H1 (cell line): ENCODE results near the gene DENND1A. TPM values are rescaled to one million over a fixed set of nuclear protein-coding genes. Genes with fewer than 3 reads are reported as not detected.

Experiments
- CTCF ChIA-PET: fragments of 300-600 bp; sonication (Branson Sonifier 250); formaldehyde crosslinking; loops from one replicate; lab custom pipeline; 2021; ENCODE audit not compliant: partially characterized antibody; lab: Charles Lee
- POLR2A ChIA-PET: fragments of 300-600 bp; sonication (Branson Sonifier 250); formaldehyde crosslinking; loops from one replicate; lab custom pipeline; 2021; ENCODE audit warnings: inconsistent platforms; ENCODE audit not compliant: partially characterized antibody; lab: Charles Lee
- DNase-seq, 2 experiments: peaks; one replicate each; pipeline versions ENCODE4 v3.0.0 to v3.0.0-alpha.2; 2010 to 2022; ENCODE audit warnings: low spot score in 2 of 2, low read depth in 1 of 2, mixed read lengths in 1 of 2
- FAIRE-seq: peaks from 2 replicates; lab custom pipeline; 2011; peaks lifted over from hg19 to GRCh38; lab: Jason Lieb, UNC
- H2AFZ ChIP-seq: 2 replicates; pipeline ENCODE4 v1.8.1; 2012; ENCODE audit warnings: low read length, inconsistent platforms
- H2AK5ac ChIP-seq: 2 replicates; pipeline ENCODE4 v1.6.1; 2013; ENCODE audit warnings: low read depth, low read length
- H2BK120ac ChIP-seq: replicated peaks from 2 replicates; pipeline ENCODE3; 2013; ENCODE audit warnings: low read depth, low read length, inconsistent platforms
- H2BK12ac ChIP-seq: 2 replicates; pipeline ENCODE4 v1.6.1; 2013; ENCODE audit warnings: low read depth, low read length
- H2BK15ac ChIP-seq: 2 replicates; pipeline ENCODE4 v1.6.1; 2013; ENCODE audit warnings: low read length
- H2BK20ac ChIP-seq: 2 replicates; pipeline ENCODE4 v1.6.1; 2013; ENCODE audit warnings: low read length
- H2BK5ac ChIP-seq: 2 replicates; pipeline ENCODE4 v1.6.1; 2013; ENCODE audit warnings: low read depth, low read length
- H3K14ac ChIP-seq: 2 replicates; pipeline ENCODE4 v1.6.1; 2013; ENCODE audit warnings: inconsistent platforms; ENCODE audit not compliant: insufficient read length
- H3K18ac ChIP-seq: 2 replicates; pipeline ENCODE4 v1.6.1; 2013; ENCODE audit warnings: low read length; ENCODE audit errors: extremely low read depth
- H3K23ac ChIP-seq: 2 replicates; pipeline ENCODE4 v1.6.1; 2013; ENCODE audit warnings: inconsistent platforms; ENCODE audit not compliant: insufficient read length
- H3K23me2 ChIP-seq: 2 replicates; pipeline ENCODE4 v1.6.1; 2013; ENCODE audit warnings: low read depth, low read length
- H3K27ac ChIP-seq: 2 replicates; pipeline ENCODE4 v1.6.1; 2011; ENCODE audit warnings: low read depth, low read length, inconsistent platforms
- H3K27me3 ChIP-seq, 4 experiments: replicated peaks in 1 of 4; 1 replicate in 1 of 4; 2 replicates in 3 of 4; pipeline versions ENCODE4 v1.6.1 to v1.8.1; 2011 to 2013; ENCODE audit warnings: low read length in 3 of 4, mild to moderate bottlenecking in 3 of 4, inconsistent platforms in 2 of 4, mixed read lengths in 2 of 4, moderate library complexity in 1 of 4; ENCODE audit not compliant: control insufficient read depth in 3 of 4, insufficient read depth in 3 of 4; ENCODE audit errors: extremely low read depth in 1 of 4
- H3K36me3 ChIP-seq, 4 experiments: 2 replicates each; pipeline versions ENCODE4 v1.6.1 to v1.8.1; 2011 to 2013; ENCODE audit warnings: mild to moderate bottlenecking in 4 of 4, low read length in 3 of 4, moderate library complexity in 2 of 4, control low read depth in 1 of 4, inconsistent platforms in 1 of 4; ENCODE audit not compliant: insufficient read depth in 4 of 4, control insufficient read depth in 2 of 4
- H3K4ac ChIP-seq: replicated peaks from 2 replicates; pipeline ENCODE3; 2013; ENCODE audit warnings: low read length, low read depth, mixed read lengths, inconsistent platforms; ENCODE audit not compliant: insufficient read length
- H3K4me1 ChIP-seq, 4 experiments: replicated peaks in 1 of 4; 1 replicate in 1 of 4; 2 replicates in 3 of 4; pipeline versions ENCODE4 v1.6.1 to v1.8.1; 2011 to 2013; ENCODE audit warnings: low read length in 3 of 4, inconsistent platforms in 2 of 4, mixed read lengths in 1 of 4; ENCODE audit not compliant: insufficient read depth in 4 of 4, control insufficient read depth in 3 of 4
- H3K4me2 ChIP-seq, 2 experiments: 2 replicates each; pipeline versions ENCODE4 v1.6.1 to v1.8.1; 2011 to 2013; ENCODE audit warnings: low read depth in 2 of 2, low read length in 2 of 2, control low read depth in 1 of 2, inconsistent platforms in 1 of 2, mild to moderate bottlenecking in 1 of 2; ENCODE audit not compliant: insufficient read depth in 1 of 2
- H3K4me3 ChIP-seq, 4 experiments: fragments of 200-600, 300-600 bp in 1 of 4; sonication (generic), shearing (Covaris generic), sonication (Bioruptor Twin) in 1 of 4; 2 replicates each; pipeline versions ENCODE4 v1.5.1 to v1.8.1; 2011 to 2016; ENCODE audit warnings: low read length in 4 of 4, low read depth in 3 of 4, control low read depth in 2 of 4, inconsistent platforms in 2 of 4, mild to moderate bottlenecking in 2 of 4, mixed read lengths in 1 of 4, moderate library complexity in 1 of 4; ENCODE audit not compliant: insufficient read depth in 2 of 4; ENCODE audit errors: extremely low read depth in 1 of 4
- H3K56ac ChIP-seq: replicated peaks from 2 replicates; pipeline ENCODE3; 2013; ENCODE audit warnings: low read depth, mild to moderate bottlenecking, mixed read lengths, low read length, inconsistent platforms; ENCODE audit not compliant: insufficient read length
- H3K79me1 ChIP-seq: 2 replicates; pipeline ENCODE4 v1.6.1; 2013; ENCODE audit warnings: low read depth, low read length, control low read depth
- H3K79me2 ChIP-seq, 2 experiments: 2 replicates each; pipeline versions ENCODE4 v1.6.1 to v1.8.1; 2012 to 2013; ENCODE audit warnings: low read length in 2 of 2, mild to moderate bottlenecking in 2 of 2, inconsistent platforms in 1 of 2; ENCODE audit not compliant: insufficient read depth in 2 of 2, control insufficient read depth in 1 of 2
- H3K9ac ChIP-seq, 4 experiments: replicated peaks in 1 of 4; 1 replicate in 1 of 4; 2 replicates in 3 of 4; pipeline versions ENCODE4 v1.6.1 to v1.8.1; 2011 to 2013; ENCODE audit warnings: low read depth in 3 of 4, low read length in 3 of 4, control low read depth in 2 of 4, mild to moderate bottlenecking in 2 of 4, moderate library complexity in 2 of 4, inconsistent platforms in 1 of 4; ENCODE audit errors: extremely low read depth in 1 of 4
- H3K9me3 ChIP-seq, 2 experiments: 2 replicates each; pipeline versions ENCODE4 v1.6.1 to v1.8.1; 2012 to 2013; ENCODE audit warnings: mild to moderate bottlenecking in 2 of 2, moderate library complexity in 2 of 2, control low read depth in 1 of 2, inconsistent platforms in 1 of 2, low read depth in 1 of 2, low read length in 1 of 2, mixed read lengths in 1 of 2; ENCODE audit not compliant: insufficient read depth in 2 of 2
- H4K20me1 ChIP-seq, 2 experiments: replicated peaks in 1 of 2; 2 replicates each; pipeline versions ENCODE3 to v1.8.1; 2011 to 2013; ENCODE audit warnings: inconsistent platforms in 2 of 2, low read length in 2 of 2, mild to moderate bottlenecking in 1 of 2; ENCODE audit not compliant: insufficient read depth in 2 of 2, control insufficient read depth in 1 of 2
- H4K5ac ChIP-seq: 2 replicates; pipeline ENCODE4 v1.6.1; 2013; ENCODE audit warnings: low read length, low read depth, mixed read lengths, inconsistent platforms; ENCODE audit not compliant: insufficient read length
- H4K8ac ChIP-seq: 2 replicates; pipeline ENCODE4 v1.8.0; 2013; ENCODE audit warnings: mild to moderate bottlenecking, moderate library complexity, low read length, inconsistent platforms; ENCODE audit not compliant: insufficient read depth; ENCODE audit errors: extremely low read depth
- H4K91ac ChIP-seq: replicated peaks from 2 replicates; pipeline ENCODE3; 2013; ENCODE audit warnings: low read length, mixed read lengths, inconsistent platforms; ENCODE audit not compliant: insufficient read length
- CBX8 ChIP-seq: fragments of 300-800, 300-1000 bp; sonication (generic); IDR thresholded peaks from 2 replicates; pipeline ENCODE4 v1.7.1; 2016; ENCODE audit warnings: low read depth, low read length, borderline replicate concordance
- CTBP2 ChIP-seq: IDR thresholded peaks from 2 replicates; pipeline ENCODE4 v1.7.0; 2011; ENCODE audit warnings: borderline replicate concordance, mild to moderate bottlenecking, moderate library complexity, mixed read lengths, low read length; ENCODE audit not compliant: insufficient read depth, insufficient read length
- EZH2 ChIP-seq: fragments of 200-600 bp; sonication (generic); IDR thresholded peaks from 2 replicates; pipeline ENCODE4 v1.7.1; 2012; ENCODE audit warnings: low read depth, mild to moderate bottlenecking, moderate library complexity, low read length, inconsistent platforms; ENCODE audit not compliant: severe bottlenecking
- FOSL1 ChIP-seq: IDR thresholded peaks from 2 replicates; pipeline ENCODE4 v1.6.1; 2011; ENCODE audit warnings: mild to moderate bottlenecking, low read depth, low read length, moderate library complexity; ENCODE audit not compliant: insufficient read depth
- GABPA ChIP-seq: IDR thresholded peaks from 2 replicates; pipeline ENCODE4 v1.6.1; 2011; ENCODE audit warnings: mild to moderate bottlenecking, low read length, moderate library complexity, borderline replicate concordance; ENCODE audit not compliant: insufficient read depth
- GTF2F1 ChIP-seq: IDR thresholded peaks from 2 replicates; pipeline ENCODE4 v1.6.1; 2012; ENCODE audit warnings: low read depth, low read length, improper control_type of control experiment, borderline replicate concordance
- POLR2AphosphoS5 ChIP-seq: IDR thresholded peaks from 2 replicates; pipeline ENCODE4 v1.6.1; 2011; ENCODE audit warnings: low read depth, low read length
- RAD21 ChIP-seq, 2 experiments: IDR thresholded peaks in 1 of 2; conservative IDR thresholded peaks in 1 of 2; 2 replicates each; pipeline ENCODE4 v1.6.1; 2011; ENCODE audit warnings: low read depth in 2 of 2, low read length in 2 of 2, improper control_type of control experiment in 1 of 2, inconsistent platforms in 1 of 2, mild to moderate bottlenecking in 1 of 2, moderate library complexity in 1 of 2
- RNF2 ChIP-seq: fragments of 200-900, 300-1000 bp; sonication (generic); IDR thresholded peaks from 2 replicates; pipeline ENCODE4 v1.7.1; 2016; ENCODE audit warnings: borderline replicate concordance, low read depth, mild to moderate bottlenecking, antibody characterized with exemption, low read length; ENCODE audit not compliant: poor library complexity, severe bottlenecking; ENCODE audit errors: missing control alignments
- SIRT6 ChIP-seq: IDR thresholded peaks from one replicate; pipeline ENCODE4 v1.7.1; 2012; ENCODE audit warnings: low read length, inconsistent platforms
- SP4 ChIP-seq: IDR thresholded peaks from 2 replicates; pipeline ENCODE4 v1.6.1; 2012; ENCODE audit warnings: low read length, inconsistent platforms
- TEAD4 ChIP-seq: IDR thresholded peaks from 2 replicates; pipeline ENCODE4 v1.6.1; 2012; ENCODE audit warnings: low read depth, low read length, inconsistent platforms, mixed read lengths
- WGBS, 2 experiments: shearing (Covaris generic) in 1 of 2; methylation state at CpG; one replicate each; pipeline versions ENCODE4 v1.1.6 to v1.1.7; 2013 to 2015; ENCODE audit warnings: low lambda C conversion rate in 2 of 2, mixed read lengths in 2 of 2, inconsistent platforms in 1 of 2, low coverage in 1 of 2, missing lambda C conversion rate in 1 of 2; ENCODE audit not compliant: insufficient replicate concordance in 2 of 2, insufficient coverage in 1 of 2, insufficient read length in 1 of 2; ENCODE audit errors: extremely low coverage in 1 of 2, missing lambda C conversion rate in 1 of 2; 5-methylcytosine and 5-hydroxymethylcytosine counted together
- polyA plus RNA-seq, 7 experiments: library from polyadenylated mRNA; depleted of rRNA in 3 of 7; stranded (reverse) in 5 of 7; unstranded in 2 of 7; fragments of >200 nt in 5 of 7; fragments of 200-250 nt in 2 of 7; gene quantifications; 1 replicate in 5 of 7; 2 replicates in 1 of 7; 4 replicates in 1 of 7; pipeline versions ENCODE4 v1.2.1 to v1.2.3, GENCODE V29; 2011 to 2013; ENCODE audit warnings: missing spikeins in 2 of 7, mixed read lengths in 2 of 7
- total RNA-seq: library from RNA; stranded (reverse); fragmentation: NEBNext Ultra II Directional; extraction: Animal tissue kit (Norgen Biotek cat#: 25700); gene quantifications from 2 replicates; pipeline ENCODE4 v1.2.1, GENCODE V29; 2021
- TF ChIP-seq, protein P1 (sequence below): IDR thresholded peaks from 2 replicates; pipeline ENCODE4 v1.6.1; 2011; ENCODE audit warnings: low read depth, mild to moderate bottlenecking, low read length; ENCODE audit not compliant: insufficient read depth

Gene DENND1A
- total and polyA plus RNA-seq, 2 of the 8 experiments (the other 6 are each of a cell fraction or from before 2014, with no cell fraction given): 24.1 to 26.4 TPM

DNA sequence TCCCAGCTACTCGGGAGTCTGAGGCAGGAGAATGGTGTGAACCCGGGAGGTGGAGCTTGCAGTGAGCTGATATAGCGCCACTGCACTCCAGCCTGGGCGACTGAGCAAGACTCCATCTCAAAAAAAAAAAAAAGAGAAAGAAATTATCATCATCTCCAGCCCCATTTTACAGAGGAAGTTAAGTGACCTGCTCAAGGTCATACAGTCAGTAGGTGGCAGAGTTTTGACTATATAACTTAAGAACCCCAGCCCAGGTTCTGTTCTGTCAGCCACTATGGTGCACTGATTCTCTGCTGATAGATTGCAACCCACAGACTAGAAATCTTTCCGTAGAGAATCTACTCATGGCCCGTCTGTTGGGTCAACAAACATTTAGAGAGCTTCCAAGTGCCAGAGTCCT lies 25.7 kb upstream of the DENND1A start:
- Histone ChIP-seq H2BK20ac (no peak overlapping the region), H3K27me3 (peaks cover 0 to 1% (median 0%) of the 10 kb centered on the region in 4 experiments; a peak in 2 of 7 replicates), H3K4ac (no peak overlapping the region), H3K36me3 (no peaks in the 10 kb centered on the region), H2AFZ (no peak overlapping the region), H3K14ac (no peak overlapping the region), H3K27ac (no peak overlapping the region), H2BK12ac (no peak overlapping the region), H3K9ac (no peak overlapping the region), H2AK5ac (no peak overlapping the region), H2BK5ac (no peak overlapping the region), H3K4me2 (no peak overlapping the region), H2BK120ac (no peak overlapping the region), H3K23me2 (no peaks in the 10 kb centered on the region), H3K9me3 (no peaks in the 10 kb centered on the region), H4K91ac (no peak overlapping the region), H3K56ac (no peak overlapping the region), H3K23ac (no peak overlapping the region), H4K20me1 (no peaks in the 10 kb centered on the region)
- no peak for FAIRE-seq
- 95% methylated on average over 6 of the region's 6 CpGs; no CpG with 5 or more reads in 1 of the 2 experiments for WGBS, 2 experiments
- ChIA-PET POLR2A (interaction anchor here (1.6 kb wide), 1 partner anchor 25 kb away, joined by 5 read pairs; no protein-coding TSS in a partner anchor), CTCF (interaction anchor here (1.7 kb wide), 1 partner anchor 13 kb away, joined by 4 read pairs; no protein-coding TSS in a partner anchor)
- TF ChIP-seq RAD21 (IDR thresholded peaks at IDR 0.05 in 1 of 2, conservative IDR thresholded peaks at IDR 0.05 in 1 of 2; ENCODE audit: low read depth in 2 of 2, low read length in 2 of 2) (no peak), SIRT6 (no peak), RNF2 (no peak), CBX8 (no peak), CTBP2 (no peak), GABPA (no peak), FOSL1 (no peak), SP4 (no peak), EZH2 (no peak), GTF2F1 (no peak), POLR2AphosphoS5 (no peak), TEAD4 (no peak)
- TF ChIP-seq, protein P1, sequence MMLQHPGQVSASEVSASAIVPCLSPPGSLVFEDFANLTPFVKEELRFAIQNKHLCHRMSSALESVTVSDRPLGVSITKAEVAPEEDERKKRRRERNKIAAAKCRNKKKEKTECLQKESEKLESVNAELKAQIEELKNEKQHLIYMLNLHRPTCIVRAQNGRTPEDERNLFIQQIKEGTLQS: no peak
- TF ChIP-seq, all 59 proteins: peak for 0
- no peaks in the 10 kb centered on the region for H3K79me1 ChIP-seq
- H3K79me2 ChIP-seq: no peaks in the 10 kb centered on the region
- no peak overlapping the region for H2BK15ac ChIP-seq
- no peak overlapping the region for H4K5ac ChIP-seq
- no peak overlapping the region for H3K18ac ChIP-seq
- H3K4me3 ChIP-seq: no peak overlapping the region
- no peak for DNase-seq
- H3K4me1 ChIP-seq: peaks cover 0 to 7% (median 3%) of the 10 kb centered on the region in 4 experiments; a peak in 6 of 7 replicates
- no peak overlapping the region for H4K8ac ChIP-seq
